22Rv1 (cell line): ENCODE data around the gene SIT1.

ENCODE experiments used
- H3K27ac ChIP-seq: fragments of 450-650 bp; 2 replicates; pipeline ENCODE4 v1.5.1; 2017
- CTCF ChIP-seq: fragments of 450-650 bp; IDR thresholded peaks from 2 replicates; pipeline ENCODE4 v1.5.1; 2017; ENCODE audit warnings: mild to moderate bottlenecking
- ZFX ChIP-seq: fragments of 450-650 bp; IDR thresholded peaks from 2 replicates; pipeline ENCODE4 v1.6.1; 2017; ENCODE audit warnings: antibody characterized with exemption, borderline replicate concordance

SIT1 gene

GRCh38 chr9:35687306-35687705 lies 36.6 kb upstream of the SIT1 start:
- no peak overlapping the region for H3K27ac ChIP-seq
- TF ChIP-seq ZFX, result no peak
- no peak for TF ChIP-seq CTCF

- no peak for TF ChIP-seq CTCF
- no peak for TF ChIP-seq ZFX
- H3K27ac ChIP-seq, result no peak overlapping the region
Measured at GRCh38 chr9:35686222-35687203, 35.8 kb upstream of the SIT1 start.

- H3K27ac ChIP-seq, result no peak overlapping the region
- TF ChIP-seq ZFX, result no peak
- no peak for TF ChIP-seq CTCF
Measured at GRCh38 chr9:35685506-35685905, 34.8 kb upstream of the SIT1 start.

GRCh38 chr9:35684921-35685320 lies 34.2 kb upstream of the SIT1 start:
- no peak for TF ChIP-seq CTCF
- TF ChIP-seq ZFX, result no peak
- no peak overlapping the region for H3K27ac ChIP-seq

- H3K27ac ChIP-seq, result no peak overlapping the region
- TF ChIP-seq ZFX, result no peak
- no peak for TF ChIP-seq CTCF
Measured at GRCh38 chr9:35683323-35683722, 32.6 kb upstream of the SIT1 start.

- no peak overlapping the region for H3K27ac ChIP-seq
- TF ChIP-seq ZFX, result no peak
- no peak for TF ChIP-seq CTCF
Measured at GRCh38 chr9:35682520-35683315, 32.0 kb upstream of the SIT1 start.

- TF ChIP-seq ZFX (no peak), CTCF (no peak)
- no peak overlapping the region for H3K27ac ChIP-seq
Measured at GRCh38 chr9:35682051-35682450, 31.3 kb upstream of the SIT1 start.
